ACC112 (cell line): ENCODE results near the gene RPL38.

Experiments used
- H2AFZ ChIP-seq: fragments of 200-600 bp; sonication (generic); one replicate; pipeline ENCODE4 v1.6.0; 2017; ENCODE audit warnings: antibody characterized with exemption, low read length; ENCODE audit not compliant: unreplicated experiment
- H3K27ac ChIP-seq: fragments of 200-600 bp; sonication (generic); 2 replicates; pipeline ENCODE4 v1.5.1; 2014; ENCODE audit warnings: low read depth, mild to moderate bottlenecking, antibody characterized with exemption, low read length, moderate library complexity
- H3K27me3 ChIP-seq: fragments of 200-600 bp; sonication (generic); 2 replicates; pipeline ENCODE4 v1.6.1; 2014; ENCODE audit warnings: mild to moderate bottlenecking, antibody characterized with exemption, low read length, moderate library complexity, mixed read lengths; ENCODE audit not compliant: insufficient read depth
- H3K36me3 ChIP-seq: fragments of 200-600 bp; sonication (generic); 2 replicates; pipeline ENCODE4 v1.6.1; 2016; ENCODE audit warnings: mild to moderate bottlenecking, antibody characterized with exemption, low read length, moderate library complexity, mixed read lengths; ENCODE audit not compliant: insufficient read depth
- H3K4me1 ChIP-seq: fragments of 200-600 bp; sonication (generic); one replicate; pipeline ENCODE4 v1.6.1; 2016; ENCODE audit warnings: low read length, mixed read lengths; ENCODE audit not compliant: insufficient read depth, unreplicated experiment, control insufficient read depth
- H3K4me3 ChIP-seq: fragments of 200-600 bp; sonication (generic); 2 replicates; pipeline ENCODE4 v1.5.1; 2014; ENCODE audit warnings: mild to moderate bottlenecking, low read depth, low read length
- H3K79me2 ChIP-seq: fragments of 200-600 bp; sonication (generic); one replicate; pipeline ENCODE4 v1.6.0; 2016; ENCODE audit warnings: low read length; ENCODE audit not compliant: control insufficient read depth, unreplicated experiment, insufficient read depth

RPL38 gene

DNA sequence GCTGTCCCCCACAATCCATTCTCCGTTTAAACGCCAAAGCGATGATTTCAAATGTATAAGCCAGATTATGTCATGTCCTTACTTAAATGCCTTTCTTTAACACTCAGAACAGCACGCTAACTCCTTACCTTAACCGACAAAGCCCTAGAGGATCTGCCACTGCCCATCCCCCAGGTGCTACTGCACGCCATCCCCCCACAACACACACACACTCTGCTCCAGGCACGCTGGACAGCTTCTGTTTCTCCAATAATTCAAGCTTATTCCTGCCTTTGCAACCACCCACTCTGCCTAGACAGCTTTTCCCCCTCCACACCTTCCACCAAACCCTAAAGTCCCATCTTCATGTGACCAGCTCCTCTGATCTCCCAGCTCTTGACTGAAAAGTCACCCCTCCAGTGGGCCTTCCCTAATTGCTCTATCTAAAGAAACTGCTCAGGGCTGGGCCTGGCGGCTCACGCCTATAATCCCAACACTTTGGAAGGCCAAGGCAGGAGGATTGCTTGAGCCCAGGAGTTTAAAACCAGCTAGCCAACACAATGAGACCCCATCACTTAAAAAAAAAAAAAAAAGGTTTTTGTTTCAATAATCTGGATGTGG is 38.9 kb upstream of the RPL38 start:
- no peaks in the 10 kb centered on the region for H3K4me1 ChIP-seq
- H3K36me3 ChIP-seq, result no peaks in the 10 kb centered on the region
- H3K27ac ChIP-seq, result no peak overlapping the region
- H3K79me2 ChIP-seq, result no peaks in the 10 kb centered on the region
- H3K4me3 ChIP-seq, result no peak overlapping the region
- H2AFZ ChIP-seq, result no peak overlapping the region
- peaks cover 19% of the 10 kb centered on the region for H3K27me3 ChIP-seq

DNA sequence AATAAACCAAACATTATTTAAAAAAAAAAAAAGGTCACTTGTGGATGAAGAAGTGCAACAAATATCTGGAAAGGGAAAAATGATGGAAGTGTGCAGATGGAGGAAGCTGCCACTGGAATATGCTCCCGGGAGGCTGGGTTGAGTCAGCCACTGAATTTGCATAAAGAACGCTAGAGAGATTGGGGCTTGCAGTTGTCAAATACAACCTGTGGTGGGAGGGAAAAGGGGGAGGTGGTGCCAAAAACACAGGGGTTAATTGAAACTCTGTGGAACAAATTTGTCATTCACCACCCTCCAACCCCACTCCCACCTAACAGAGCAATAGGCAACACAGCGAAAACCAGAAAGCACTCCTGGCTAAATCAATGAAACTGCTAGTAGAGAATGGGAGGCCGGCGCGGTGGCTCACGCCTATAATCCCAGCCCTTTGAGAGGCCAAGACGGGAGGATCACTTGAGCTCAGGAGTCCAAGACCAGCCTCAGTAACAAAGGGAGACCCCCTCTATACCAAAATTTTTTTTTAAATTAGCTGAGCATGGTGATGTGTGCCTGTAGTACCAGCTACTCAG is 37.6 kb upstream of the RPL38 start:
- Histone ChIP-seq H3K4me3 (no peak overlapping the region), H3K27me3 (peaks cover 19% of the 10 kb centered on the region), H3K79me2 (no peaks in the 10 kb centered on the region), H3K27ac (no peak overlapping the region), H3K4me1 (no peaks in the 10 kb centered on the region), H3K36me3 (no peaks in the 10 kb centered on the region), H2AFZ (no peak overlapping the region)

DNA sequence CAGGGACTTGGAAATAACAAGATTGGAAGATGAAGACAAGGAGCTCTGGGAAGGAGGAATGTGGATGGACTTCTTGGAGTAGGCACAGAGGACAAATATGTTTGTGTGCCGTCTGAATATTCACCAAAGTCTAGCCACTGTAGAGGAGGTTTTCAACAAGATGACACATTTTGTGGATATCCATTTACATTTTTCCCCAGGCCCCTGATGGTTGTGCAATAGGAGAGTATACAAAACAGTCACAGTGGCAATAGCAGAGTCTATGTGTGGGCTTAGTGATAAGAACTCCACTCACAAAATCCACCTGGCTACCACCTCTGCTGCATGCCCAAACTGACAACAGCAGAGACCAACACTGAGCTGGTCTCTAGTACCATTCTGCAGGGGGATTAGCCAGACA is 32.6 kb upstream of the RPL38 start:
- H3K4me1 ChIP-seq, result no peaks in the 10 kb centered on the region
- no peak overlapping the region for H3K27ac ChIP-seq
- no peak overlapping the region for H3K4me3 ChIP-seq
- H2AFZ ChIP-seq, result no peak overlapping the region
- no peaks in the 10 kb centered on the region for H3K79me2 ChIP-seq
- H3K27me3 ChIP-seq, result peaks cover 21% of the 10 kb centered on the region
- H3K36me3 ChIP-seq, result no peaks in the 10 kb centered on the region

DNA sequence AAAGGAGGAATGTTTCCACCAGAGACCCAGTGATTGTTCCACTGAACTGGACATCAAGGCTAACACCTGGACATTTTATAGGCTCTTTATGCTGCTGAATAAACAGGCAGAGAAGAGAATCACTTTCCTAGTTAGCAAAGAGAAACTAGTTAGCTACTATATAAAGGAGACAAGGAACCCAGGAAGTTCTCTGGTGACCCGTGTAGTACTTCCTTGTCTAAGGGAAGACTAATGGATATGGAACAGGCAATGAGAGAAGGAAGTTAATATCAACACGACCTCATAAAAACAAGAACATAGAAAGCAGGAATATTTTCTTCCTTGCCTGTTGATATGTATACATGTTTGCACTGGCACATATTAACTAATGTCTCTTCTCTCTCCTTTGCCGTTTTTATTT is 30.8 kb upstream of the RPL38 start:
- Histone ChIP-seq H3K36me3 (no peaks in the 10 kb centered on the region), H3K4me3 (no peak overlapping the region), H3K27ac (no peak overlapping the region), H3K4me1 (no peaks in the 10 kb centered on the region), H3K27me3 (peaks cover 11% of the 10 kb centered on the region; the same call in 1 of the 2 replicates), H3K79me2 (no peaks in the 10 kb centered on the region), H2AFZ (no peak overlapping the region)

DNA sequence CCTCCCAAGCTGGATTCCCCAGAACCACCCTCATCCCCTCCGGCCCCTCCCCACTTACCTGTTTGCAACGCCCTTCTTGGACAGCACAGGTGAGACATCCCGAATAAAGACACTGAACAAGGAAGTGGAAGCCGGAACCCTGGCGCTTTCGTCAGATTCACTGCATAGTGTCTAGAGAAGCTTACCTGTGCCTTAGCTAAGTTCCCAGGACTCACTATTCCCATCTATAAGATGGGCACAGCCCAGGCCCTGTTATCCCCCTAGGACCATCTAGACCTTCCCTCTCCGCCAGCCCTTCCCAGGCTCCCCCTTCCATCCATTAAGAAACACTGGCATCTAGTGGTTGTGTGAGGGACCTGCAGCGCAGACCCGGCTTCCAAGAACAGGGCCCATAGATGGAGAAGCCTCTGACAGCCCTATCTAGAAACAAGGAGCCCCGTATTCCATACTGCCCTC is 26.9 kb upstream of the RPL38 start:
- H3K27me3 ChIP-seq, result peaks cover 43% of the 10 kb centered on the region

DNA sequence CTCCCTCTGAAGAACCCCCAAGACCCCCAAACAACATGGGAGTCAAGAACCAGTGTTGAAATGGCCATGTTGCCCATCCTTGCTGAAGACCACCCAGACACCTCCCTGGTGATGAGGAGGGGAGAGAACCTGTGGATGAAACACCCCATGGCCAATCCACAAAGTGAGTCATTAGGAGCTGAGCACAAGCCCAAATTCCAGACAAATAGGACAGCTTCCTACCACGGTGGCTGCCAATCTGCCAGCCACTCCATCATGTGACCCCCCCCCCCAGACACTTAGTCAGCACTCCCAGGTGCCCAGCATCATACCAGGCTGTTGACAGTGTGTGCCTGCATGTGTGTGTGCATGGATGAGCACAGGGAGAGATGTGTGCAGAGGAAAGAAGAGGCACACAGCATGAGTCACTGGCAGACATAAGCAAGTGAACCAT is 26.4 kb upstream of the RPL38 start:
- H3K79me2 ChIP-seq, result no peaks in the 10 kb centered on the region
- H3K4me3 ChIP-seq, result no peak overlapping the region
- peaks cover 47% of the 10 kb centered on the region for H3K27me3 ChIP-seq
- H2AFZ ChIP-seq, result no peak overlapping the region
- no peak overlapping the region for H3K27ac ChIP-seq
- no peaks in the 10 kb centered on the region for H3K36me3 ChIP-seq
- H3K4me1 ChIP-seq, result no peaks in the 10 kb centered on the region

More for the DNA sequence above, 26.9 kb upstream of the RPL38 start:
- no peaks in the 10 kb centered on the region for H3K4me1 ChIP-seq
- no peak overlapping the region for H3K27ac ChIP-seq
- no peak overlapping the region for H2AFZ ChIP-seq
- no peaks in the 10 kb centered on the region for H3K79me2 ChIP-seq
- no peak overlapping the region for H3K4me3 ChIP-seq
- no peaks in the 10 kb centered on the region for H3K36me3 ChIP-seq

DNA sequence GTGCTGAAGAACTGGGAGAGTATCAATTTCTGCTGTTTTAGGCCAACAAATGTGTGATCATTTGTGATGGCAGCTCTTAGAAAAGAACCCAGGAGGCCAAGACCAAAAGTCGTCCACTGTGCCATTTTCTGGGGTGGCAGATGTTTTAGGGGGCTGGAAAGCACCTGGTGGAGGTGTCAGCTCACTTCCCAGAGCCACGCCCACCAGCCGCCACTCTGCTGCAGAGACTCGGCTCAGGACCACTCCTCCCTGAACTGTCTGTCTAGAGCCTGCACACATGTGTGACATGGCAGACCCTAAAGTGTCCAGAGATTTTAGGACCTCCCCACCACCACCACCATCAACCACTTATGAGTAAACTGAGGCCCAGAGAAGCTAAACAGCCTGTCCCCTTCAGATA is 23.9 kb upstream of the RPL38 start:
- no peaks in the 10 kb centered on the region for H3K36me3 ChIP-seq
- no peak overlapping the region for H3K27ac ChIP-seq
- no peak overlapping the region for H3K4me3 ChIP-seq
- H3K4me1 ChIP-seq, result no peaks in the 10 kb centered on the region
- peaks cover 55% of the 10 kb centered on the region for H3K27me3 ChIP-seq
- no peak overlapping the region for H2AFZ ChIP-seq
- H3K79me2 ChIP-seq, result no peaks in the 10 kb centered on the region

DNA sequence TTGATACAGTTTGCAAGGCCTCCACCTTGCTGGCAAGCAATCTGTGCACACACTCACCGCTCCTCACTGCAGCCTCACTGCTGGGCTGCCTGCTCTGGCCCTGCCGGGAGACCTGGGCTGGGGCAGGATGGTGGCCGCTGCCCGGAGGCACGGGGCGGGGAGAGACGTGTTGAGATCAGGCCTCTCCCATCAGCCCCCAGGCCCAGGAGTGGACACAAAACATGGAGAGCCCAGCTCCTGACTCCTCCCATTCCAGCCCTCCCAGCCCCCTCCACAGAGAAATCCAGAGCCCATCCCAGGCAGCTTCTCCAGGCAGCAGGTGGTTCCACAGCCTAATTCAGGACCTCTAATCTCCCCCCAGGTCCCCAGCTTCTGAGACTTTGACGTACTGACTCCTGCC is 23.1 kb upstream of the RPL38 start:
- H2AFZ ChIP-seq, result no peak overlapping the region
- no peak overlapping the region for H3K4me3 ChIP-seq
- H3K79me2 ChIP-seq, result no peaks in the 10 kb centered on the region
- no peaks in the 10 kb centered on the region for H3K36me3 ChIP-seq
- peaks cover 55% of the 10 kb centered on the region for H3K27me3 ChIP-seq
- H3K4me1 ChIP-seq, result no peaks in the 10 kb centered on the region
- H3K27ac ChIP-seq, result no peak overlapping the region

DNA sequence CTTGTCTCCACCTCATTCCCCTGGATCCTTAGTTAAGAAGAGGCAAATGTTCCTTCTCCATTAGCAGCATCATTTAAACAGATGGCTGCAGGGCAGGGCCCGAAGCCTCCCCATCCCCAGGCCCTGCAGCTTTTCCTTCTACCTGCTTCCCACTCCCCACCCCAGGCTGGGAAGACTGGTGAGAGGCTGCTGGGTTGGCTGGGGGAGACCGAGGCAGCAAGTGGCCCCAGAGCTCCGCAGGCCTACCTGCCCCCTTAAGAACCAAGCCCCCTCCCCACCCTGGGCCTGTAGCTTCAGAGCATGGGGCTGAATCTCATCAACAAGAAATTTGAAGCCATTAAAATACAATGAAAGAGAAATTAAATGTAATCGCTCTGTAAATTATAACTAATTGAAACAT is 22.1 kb upstream of the RPL38 start:
- H3K27ac ChIP-seq, result no peak overlapping the region
- no peaks in the 10 kb centered on the region for H3K36me3 ChIP-seq
- H3K27me3 ChIP-seq, result peaks cover 61% of the 10 kb centered on the region

DNA sequence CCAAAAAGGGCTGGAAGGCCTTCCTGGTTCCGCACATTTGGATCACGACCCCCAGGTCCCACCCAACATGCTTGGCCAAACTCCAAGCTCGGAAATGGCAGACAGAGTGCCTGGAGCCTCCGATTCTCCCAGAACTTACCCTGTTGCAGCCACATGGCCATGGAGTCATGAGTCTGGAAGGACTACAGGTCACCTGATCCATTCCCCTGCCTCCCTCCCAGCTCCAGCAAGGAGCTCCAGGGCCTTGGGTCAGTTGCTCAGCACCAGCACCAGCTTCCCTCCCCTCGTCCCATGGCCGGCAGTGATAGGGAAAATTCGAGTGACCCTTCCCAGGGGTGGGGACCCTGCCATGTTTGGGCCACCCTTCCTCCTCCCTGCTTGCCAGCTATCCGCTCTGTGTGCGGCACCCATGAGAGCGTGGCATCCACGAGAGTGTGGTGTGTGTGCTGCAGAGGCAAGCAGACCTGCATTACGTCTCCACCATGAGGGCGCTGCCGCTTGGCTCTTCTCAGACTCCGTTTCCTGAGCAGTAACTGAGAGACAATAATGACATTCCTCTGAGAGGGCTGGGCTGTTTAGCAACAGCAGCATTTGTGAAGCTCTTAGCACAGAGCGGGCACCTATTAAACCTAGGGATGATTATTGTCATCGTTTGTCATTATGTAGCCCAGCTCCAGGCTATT is 21.3 kb upstream of the RPL38 start:
- H3K36me3 ChIP-seq, result no peaks in the 10 kb centered on the region
- H3K4me3 ChIP-seq, result no peak overlapping the region
- peaks cover 63% of the 10 kb centered on the region for H3K27me3 ChIP-seq
- no peaks in the 10 kb centered on the region for H3K4me1 ChIP-seq
- H3K27ac ChIP-seq, result no peak overlapping the region
- H3K79me2 ChIP-seq, result no peaks in the 10 kb centered on the region
- no peak overlapping the region for H2AFZ ChIP-seq

More for the DNA sequence above, 22.1 kb upstream of the RPL38 start:
- H3K79me2 ChIP-seq, result no peaks in the 10 kb centered on the region
- no peak overlapping the region for H2AFZ ChIP-seq
- H3K4me3 ChIP-seq, result no peak overlapping the region
- no peaks in the 10 kb centered on the region for H3K4me1 ChIP-seq

DNA sequence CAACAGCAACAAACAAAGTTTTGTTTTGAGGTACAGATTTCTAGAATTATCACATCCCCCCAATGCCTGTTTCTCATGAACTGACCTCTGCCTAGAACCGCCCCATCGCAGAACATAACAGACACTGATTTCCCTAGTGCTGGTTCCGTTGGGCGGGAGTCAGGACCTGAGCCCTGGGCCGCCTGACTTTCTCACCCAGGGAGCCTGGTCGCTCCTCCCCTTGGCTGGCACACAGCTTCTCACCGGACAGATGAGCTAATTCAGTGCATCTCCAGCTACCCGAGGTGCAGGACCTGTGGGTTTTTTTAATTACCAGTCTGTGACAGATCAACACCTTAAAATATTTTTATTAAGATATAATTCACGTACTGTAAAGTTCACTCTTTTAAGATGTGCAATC is 20.1 kb upstream of the RPL38 start:
- Histone ChIP-seq H3K79me2 (no peaks in the 10 kb centered on the region), H3K36me3 (no peaks in the 10 kb centered on the region), H3K27me3 (peaks cover 69% of the 10 kb centered on the region), H3K27ac (no peak overlapping the region), H2AFZ (no peak overlapping the region), H3K4me1 (no peaks in the 10 kb centered on the region), H3K4me3 (no peak overlapping the region)
